Gastrocnemius medialis (tissue), 4 donors: ENCODE measurements around the gene SETD5.
A peak's percentile ranks its signal among the peaks of the same experiment; 100 is the strongest.

ENCODE experiments used
- POLR2A ChIP-seq, 2 donors: fragments of 450-650 bp; IDR thresholded peaks; one replicate each; pipeline ENCODE4 v1.6.1; 2017; ENCODE audit warnings: antibody characterized with exemption in 2 of 2, mild to moderate bottlenecking in 2 of 2, moderate library complexity in 2 of 2
- TF ChIP-seq, protein P1 (sequence below), 5 experiments: fragments of 450-650 bp in 3 of 5; fragments of 200-600 bp in 2 of 5; sonication (generic) in 2 of 5; IDR thresholded peaks in 4 of 5; conservative IDR thresholded peaks in 1 of 5; 1 replicate in 4 of 5; 2 replicates in 1 of 5; pipeline ENCODE4 v1.5.1; 2016 to 2019; ENCODE audit warnings: antibody characterized with exemption in 5 of 5, mild to moderate bottlenecking in 3 of 5, moderate library complexity in 3 of 5

- TF ChIP-seq POLR2A (IDR thresholded peaks at IDR 0.05), result no peak
- TF ChIP-seq, protein P1, sequence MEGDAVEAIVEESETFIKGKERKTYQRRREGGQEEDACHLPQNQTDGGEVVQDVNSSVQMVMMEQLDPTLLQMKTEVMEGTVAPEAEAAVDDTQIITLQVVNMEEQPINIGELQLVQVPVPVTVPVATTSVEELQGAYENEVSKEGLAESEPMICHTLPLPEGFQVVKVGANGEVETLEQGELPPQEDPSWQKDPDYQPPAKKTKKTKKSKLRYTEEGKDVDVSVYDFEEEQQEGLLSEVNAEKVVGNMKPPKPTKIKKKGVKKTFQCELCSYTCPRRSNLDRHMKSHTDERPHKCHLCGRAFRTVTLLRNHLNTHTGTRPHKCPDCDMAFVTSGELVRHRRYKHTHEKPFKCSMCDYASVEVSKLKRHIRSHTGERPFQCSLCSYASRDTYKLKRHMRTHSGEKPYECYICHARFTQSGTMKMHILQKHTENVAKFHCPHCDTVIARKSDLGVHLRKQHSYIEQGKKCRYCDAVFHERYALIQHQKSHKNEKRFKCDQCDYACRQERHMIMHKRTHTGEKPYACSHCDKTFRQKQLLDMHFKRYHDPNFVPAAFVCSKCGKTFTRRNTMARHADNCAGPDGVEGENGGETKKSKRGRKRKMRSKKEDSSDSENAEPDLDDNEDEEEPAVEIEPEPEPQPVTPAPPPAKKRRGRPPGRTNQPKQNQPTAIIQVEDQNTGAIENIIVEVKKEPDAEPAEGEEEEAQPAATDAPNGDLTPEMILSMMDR (IDR thresholded peaks at IDR 0.05 in 4 of 5, conservative IDR thresholded peaks at IDR 0.05 in 1 of 5), result peak; percentile 76 to 87 (median 78)
Measured at GRCh38 chr3:9352917-9353752, 44.3 kb upstream of the SETD5 start.
